ENCODE data around the gene PPOX. TPM values are rescaled to one million over a fixed set of nuclear protein-coding genes. Genes with fewer than 3 reads are reported as not detected.

The PPOX gene
- total RNA-seq, 1 donor from 2014 or later, result 21.6 TPM

GRCh38 chr1:161139766-161140165 is 26.5 kb upstream of the PPOX start:
- no peaks in the 10 kb centered on the region for H3K9me3 Mint-ChIP-seq (ENCODE audit: low read depth)
- no peaks in the 10 kb centered on the region for H3K36me3 Mint-ChIP-seq (ENCODE audit: low read depth)
- no peak overlapping the region for H3K27ac Mint-ChIP-seq (ENCODE audit: unreplicated experiment)
- H3K4me3 Mint-ChIP-seq (ENCODE audit: unreplicated experiment), result no peak overlapping the region
- no peak for DNase-seq (ENCODE audit: low spot score)
- no peaks in the 10 kb centered on the region for H3K4me1 Mint-ChIP-seq (ENCODE audit: low read depth)
- TF ChIP-seq, protein P1, sequence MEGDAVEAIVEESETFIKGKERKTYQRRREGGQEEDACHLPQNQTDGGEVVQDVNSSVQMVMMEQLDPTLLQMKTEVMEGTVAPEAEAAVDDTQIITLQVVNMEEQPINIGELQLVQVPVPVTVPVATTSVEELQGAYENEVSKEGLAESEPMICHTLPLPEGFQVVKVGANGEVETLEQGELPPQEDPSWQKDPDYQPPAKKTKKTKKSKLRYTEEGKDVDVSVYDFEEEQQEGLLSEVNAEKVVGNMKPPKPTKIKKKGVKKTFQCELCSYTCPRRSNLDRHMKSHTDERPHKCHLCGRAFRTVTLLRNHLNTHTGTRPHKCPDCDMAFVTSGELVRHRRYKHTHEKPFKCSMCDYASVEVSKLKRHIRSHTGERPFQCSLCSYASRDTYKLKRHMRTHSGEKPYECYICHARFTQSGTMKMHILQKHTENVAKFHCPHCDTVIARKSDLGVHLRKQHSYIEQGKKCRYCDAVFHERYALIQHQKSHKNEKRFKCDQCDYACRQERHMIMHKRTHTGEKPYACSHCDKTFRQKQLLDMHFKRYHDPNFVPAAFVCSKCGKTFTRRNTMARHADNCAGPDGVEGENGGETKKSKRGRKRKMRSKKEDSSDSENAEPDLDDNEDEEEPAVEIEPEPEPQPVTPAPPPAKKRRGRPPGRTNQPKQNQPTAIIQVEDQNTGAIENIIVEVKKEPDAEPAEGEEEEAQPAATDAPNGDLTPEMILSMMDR (IDR thresholded peaks at IDR 0.05), result peak; percentile 82
- no peaks in the 10 kb centered on the region for H3K27me3 Mint-ChIP-seq (ENCODE audit: low read depth)

- H3K27ac Mint-ChIP-seq (ENCODE audit: unreplicated experiment), result no peak overlapping the region
- DNase-seq (ENCODE audit: low spot score), result no peak
- H3K4me3 Mint-ChIP-seq (ENCODE audit: unreplicated experiment), result no peak overlapping the region
- H3K27me3 Mint-ChIP-seq (ENCODE audit: low read depth), result no peaks in the 10 kb centered on the region
- no peaks in the 10 kb centered on the region for H3K4me1 Mint-ChIP-seq (ENCODE audit: low read depth)
- no peaks in the 10 kb centered on the region for H3K36me3 Mint-ChIP-seq (ENCODE audit: low read depth)
- no peaks in the 10 kb centered on the region for H3K9me3 Mint-ChIP-seq (ENCODE audit: low read depth)
- TF ChIP-seq, protein P1 (IDR thresholded peaks at IDR 0.05), result no peak
These were observed 25.3 kb upstream of the PPOX start for GRCh38 chr1:161140755-161141400.

DNA sequence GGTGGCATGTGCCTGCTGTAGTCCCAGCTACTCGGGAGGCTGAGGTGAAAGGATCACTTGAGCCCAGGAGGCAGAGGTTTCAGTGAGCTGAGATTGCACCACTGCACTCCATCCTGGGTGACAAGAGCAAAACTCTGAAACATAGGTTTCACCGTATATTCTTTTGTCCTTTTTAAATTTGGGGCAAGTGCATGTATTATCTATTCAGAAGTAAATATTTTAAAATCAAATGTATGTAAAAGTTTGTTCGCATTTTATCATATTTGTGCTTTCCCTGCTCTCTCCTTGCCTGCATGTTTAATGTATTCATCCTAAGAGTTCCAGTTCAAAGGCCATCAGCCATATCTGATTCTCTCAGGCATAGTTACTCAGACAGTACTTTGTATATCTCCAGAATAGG is 20.4 kb upstream of the PPOX start:
- Mint-ChIP-seq H3K36me3 (ENCODE audit: low read depth) (no peaks in the 10 kb centered on the region), H3K27ac (ENCODE audit: unreplicated experiment) (no peak overlapping the region), H3K4me1 (ENCODE audit: low read depth) (no peaks in the 10 kb centered on the region), H3K27me3 (ENCODE audit: low read depth) (no peaks in the 10 kb centered on the region), H3K4me3 (ENCODE audit: unreplicated experiment) (no peak overlapping the region), H3K9me3 (ENCODE audit: low read depth) (no peaks in the 10 kb centered on the region)
- no peak for DNase-seq (ENCODE audit: low spot score)
- TF ChIP-seq, protein P1 (IDR thresholded peaks at IDR 0.05), result no peak

DNA sequence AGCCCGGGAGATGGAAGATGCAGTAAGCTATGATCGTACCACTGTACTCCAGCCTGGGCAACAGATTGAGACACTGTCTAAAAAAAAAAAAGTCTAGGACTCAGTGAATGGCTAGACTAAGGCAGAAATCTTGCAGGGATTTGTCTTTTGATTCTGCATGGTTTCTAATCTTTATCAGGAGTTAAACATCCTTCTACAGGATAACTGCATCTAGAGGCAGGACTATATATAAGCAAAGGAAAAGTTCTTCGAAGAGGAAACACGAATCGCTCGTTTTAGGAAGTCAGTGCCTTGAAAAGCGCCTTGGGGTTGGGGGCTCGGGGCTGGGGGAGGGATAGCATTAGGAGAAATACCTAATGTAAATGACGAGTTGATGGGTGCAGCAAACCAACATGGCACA is 13.1 kb upstream of the PPOX start:
- H3K27me3 Mint-ChIP-seq (ENCODE audit: low read depth), result no peaks in the 10 kb centered on the region
- TF ChIP-seq, protein P1 (IDR thresholded peaks at IDR 0.05), result no peak
- DNase-seq (ENCODE audit: low spot score), result no peak
- H3K9me3 Mint-ChIP-seq (ENCODE audit: low read depth), result no peaks in the 10 kb centered on the region
- H3K36me3 Mint-ChIP-seq (ENCODE audit: low read depth), result peaks cover 7% of the 10 kb centered on the region
- peak overlapping the region; percentile 98 for H3K4me3 Mint-ChIP-seq (ENCODE audit: unreplicated experiment)
- H3K4me1 Mint-ChIP-seq (ENCODE audit: low read depth), result peaks cover 18% of the 10 kb centered on the region
- H3K27ac Mint-ChIP-seq (ENCODE audit: unreplicated experiment), result peak overlapping the region; percentile 100

GRCh38 chr1:161153682-161154337 is 12.4 kb upstream of the PPOX start, which contains the start of gene UFC1:
TSS of gene UFC1 (plus strand) at chr1:161153978. CDS start at chr1:161153998, 20 bp downstream.
- Mint-ChIP-seq H3K4me3 (ENCODE audit: unreplicated experiment) (peak within 1 kb of the TSS; percentile 98), H3K4me1 (ENCODE audit: low read depth) (peaks cover 23% of the 10 kb centered on the region), H3K36me3 (ENCODE audit: low read depth) (peaks cover 7% of the 10 kb centered on the region)

More at GRCh38 chr1:161153682-161154337, 12.4 kb upstream of the PPOX start, which contains the start of gene UFC1:
- Mint-ChIP-seq H3K9me3 (ENCODE audit: low read depth) (no peaks in the 10 kb centered on the region), H3K27me3 (ENCODE audit: low read depth) (no peaks in the 10 kb centered on the region), H3K27ac (ENCODE audit: unreplicated experiment) (peak within 1 kb of the TSS; percentile 100)
- no peak for DNase-seq (ENCODE audit: low spot score)
- TF ChIP-seq, protein P1 (IDR thresholded peaks at IDR 0.05), result no peak

Data from chondrocyte (in vitro differentiated cells).